SHP77 treated with DMSO at 0.1 percent for 48 hours (cell line): ENCODE measurements around the gene OCEL1.
"Not testable (repeated sequence)": the region's sequence is repeated elsewhere in the genome, so short reads cannot be mapped to it uniquely, and the experiment has no call there.

ENCODE experiments used
- DNase-seq: peaks from one replicate; lab custom pipeline; 2025; lab: John Stamatoyannopoulos, UW

Gene OCEL1

GRCh38 chr19:17226002-17226933, at the start of gene OCEL1:
Gene OCEL1, plus strand, starts transcription at chr19:17226226. Its CDS starts 22 bp downstream, at chr19:17226248.
- peak; percentile 92 for DNase-seq

GRCh38 chr19:17178291-17178690, 47.7 kb upstream of the OCEL1 start:
- no peak for DNase-seq

- no peak for DNase-seq
These were observed 44.9 kb upstream of the OCEL1 start for GRCh38 chr19:17180997-17181702.

- DNase-seq = no peak
These were observed 42.7 kb upstream of the OCEL1 start for GRCh38 chr19:17183271-17183761.

GRCh38 chr19:17183858-17184321, 42.1 kb upstream of the OCEL1 start:
- DNase-seq = no peak

- no peak for DNase-seq
These were observed 41.6 kb upstream of the OCEL1 start for GRCh38 chr19:17184371-17184841.

GRCh38 chr19:17185590-17185989, 40.4 kb upstream of the OCEL1 start:
- no peak for DNase-seq

- DNase-seq = not testable (repeated sequence)
These were observed 34.3 kb upstream of the OCEL1 start for GRCh38 chr19:17191736-17192135.

- no peak for DNase-seq
These were observed 33.3 kb upstream of the OCEL1 start for GRCh38 chr19:17192751-17193150.

- DNase-seq = no peak
These were observed 31.4 kb upstream of the OCEL1 start for GRCh38 chr19:17194608-17195007.

- no peak for DNase-seq
These were observed 30.9 kb upstream of the OCEL1 start for GRCh38 chr19:17195106-17195505.

- DNase-seq = no peak
These were observed 29.4 kb upstream of the OCEL1 start for GRCh38 chr19:17196610-17197009.

- no peak for DNase-seq
These were observed 28.4 kb upstream of the OCEL1 start for GRCh38 chr19:17197666-17198065.

- no peak for DNase-seq
These were observed 25.5 kb upstream of the OCEL1 start for GRCh38 chr19:17200408-17201079.

GRCh38 chr19:17202249-17202648, 23.8 kb upstream of the OCEL1 start:
- DNase-seq = no peak

GRCh38 chr19:17202713-17203112, 23.3 kb upstream of the OCEL1 start:
- DNase-seq = no peak

- peak; percentile 15 for DNase-seq
These were observed 20.5 kb upstream of the OCEL1 start for GRCh38 chr19:17205237-17206140.

- DNase-seq = no peak
These were observed 19.1 kb upstream of the OCEL1 start for GRCh38 chr19:17206736-17207581.

- no peak for DNase-seq
These were observed 16.6 kb upstream of the OCEL1 start for GRCh38 chr19:17209126-17210036.
